GM19025 (cell line): Measurements from ENCODE around the gene SLC9A9.

Experiments
- ATAC-seq: cut with Tn5 transposase; IDR thresholded peaks from one replicate; pipeline ENCODE4 v1.9.1; 2021; ENCODE audit warnings: mild to moderate bottlenecking, low read depth, moderate library complexity; ENCODE audit not compliant: unreplicated experiment

Gene SLC9A9

GRCh38 chr3:143344516-143345165, 503.6 kb downstream of the SLC9A9 start:
- ATAC-seq: no peak

- ATAC-seq: no peak
Measured at GRCh38 chr3:143343944-143344343, 504.3 kb downstream of the SLC9A9 start.

- no peak for ATAC-seq
Measured at GRCh38 chr3:143343031-143343430, 505.2 kb downstream of the SLC9A9 start.

GRCh38 chr3:143339451-143339850, 508.8 kb downstream of the SLC9A9 start:
- ATAC-seq: no peak

DNA sequence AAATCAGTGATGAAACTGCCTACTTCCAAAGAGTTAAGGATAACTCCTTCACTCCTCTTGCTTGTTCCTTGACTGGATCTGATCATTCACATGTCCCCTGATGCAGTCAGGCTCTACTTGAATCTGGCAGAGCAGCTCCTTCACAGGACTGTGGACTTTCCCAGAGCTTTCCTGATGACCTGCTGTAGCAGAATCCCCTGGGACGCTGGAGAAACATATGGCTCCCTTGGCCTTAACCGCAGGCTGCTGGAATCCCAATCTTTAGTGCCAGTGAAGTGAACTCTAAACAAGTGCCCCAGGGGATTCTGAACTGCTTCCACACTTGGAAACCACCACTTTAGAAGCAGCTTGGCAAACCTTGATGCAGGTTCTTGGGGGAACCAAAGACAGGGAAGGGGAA, 510.9 kb downstream of the SLC9A9 start:
- ATAC-seq: no peak

DNA sequence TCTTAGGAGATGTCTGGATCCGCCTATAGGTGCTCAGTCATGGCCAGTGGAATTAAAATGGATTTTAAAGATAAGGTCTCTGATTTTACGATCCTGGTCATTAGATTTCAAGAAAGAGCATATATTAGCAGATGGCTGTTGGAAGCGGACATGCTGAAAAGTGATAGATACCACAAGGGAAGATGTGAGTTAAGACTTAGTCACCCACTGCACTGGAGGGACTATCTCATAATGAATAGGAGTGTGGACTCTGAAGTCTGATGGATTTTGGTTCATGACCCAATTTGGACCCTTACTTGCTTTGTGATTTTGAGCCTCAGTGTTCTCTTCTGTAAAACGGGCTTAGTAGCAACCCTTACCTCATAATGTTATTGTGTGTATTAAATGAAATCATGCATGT, 514.0 kb downstream of the SLC9A9 start:
- no peak for ATAC-seq

GRCh38 chr3:143333367-143333766, 514.9 kb downstream of the SLC9A9 start:
- no peak for ATAC-seq

GRCh38 chr3:143332026-143332425, 516.2 kb downstream of the SLC9A9 start:
- ATAC-seq: no peak

DNA sequence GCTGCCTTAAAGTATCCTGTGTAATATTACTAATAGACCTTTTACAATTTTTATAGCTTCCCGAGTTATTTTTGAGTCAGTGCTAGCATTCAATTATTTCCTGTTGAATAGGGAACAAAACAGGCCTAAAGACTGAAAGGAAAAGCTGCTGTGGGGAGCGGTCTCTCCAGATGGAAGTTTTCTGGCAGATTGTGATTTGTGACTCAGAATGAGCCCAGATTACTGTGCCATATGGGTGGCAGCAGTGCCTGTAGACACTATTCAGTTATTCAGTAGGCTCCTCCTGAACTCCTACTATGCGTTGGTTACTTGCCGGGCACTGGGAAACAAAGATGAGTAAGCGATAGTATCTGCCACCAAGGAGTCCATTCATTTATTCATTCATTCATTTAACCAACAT, 516.9 kb downstream of the SLC9A9 start:
- ATAC-seq: no peak

- no peak for ATAC-seq
Measured at GRCh38 chr3:143330296-143330868, 517.9 kb downstream of the SLC9A9 start.

GRCh38 chr3:143329567-143330211, 518.6 kb downstream of the SLC9A9 start:
- no peak for ATAC-seq

DNA sequence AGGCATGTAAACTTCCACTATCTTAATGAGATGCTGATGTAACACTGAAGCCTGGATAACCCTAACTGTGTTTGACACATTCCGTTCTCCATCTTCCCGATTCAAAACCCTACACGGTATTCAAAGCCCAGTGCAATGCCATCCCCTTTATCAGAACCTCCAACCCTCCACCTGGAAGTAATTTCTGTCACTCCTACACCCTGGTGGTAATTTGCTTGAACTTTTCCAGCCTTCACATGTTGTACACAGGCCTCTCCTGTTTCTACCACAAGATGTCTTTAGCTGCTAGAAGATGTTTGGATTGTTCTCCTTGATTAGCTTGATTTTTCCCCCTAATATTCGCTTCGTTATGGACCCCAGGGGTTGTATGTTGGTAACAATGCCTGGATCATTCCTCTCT, 519.8 kb downstream of the SLC9A9 start:
- ATAC-seq: no peak

DNA sequence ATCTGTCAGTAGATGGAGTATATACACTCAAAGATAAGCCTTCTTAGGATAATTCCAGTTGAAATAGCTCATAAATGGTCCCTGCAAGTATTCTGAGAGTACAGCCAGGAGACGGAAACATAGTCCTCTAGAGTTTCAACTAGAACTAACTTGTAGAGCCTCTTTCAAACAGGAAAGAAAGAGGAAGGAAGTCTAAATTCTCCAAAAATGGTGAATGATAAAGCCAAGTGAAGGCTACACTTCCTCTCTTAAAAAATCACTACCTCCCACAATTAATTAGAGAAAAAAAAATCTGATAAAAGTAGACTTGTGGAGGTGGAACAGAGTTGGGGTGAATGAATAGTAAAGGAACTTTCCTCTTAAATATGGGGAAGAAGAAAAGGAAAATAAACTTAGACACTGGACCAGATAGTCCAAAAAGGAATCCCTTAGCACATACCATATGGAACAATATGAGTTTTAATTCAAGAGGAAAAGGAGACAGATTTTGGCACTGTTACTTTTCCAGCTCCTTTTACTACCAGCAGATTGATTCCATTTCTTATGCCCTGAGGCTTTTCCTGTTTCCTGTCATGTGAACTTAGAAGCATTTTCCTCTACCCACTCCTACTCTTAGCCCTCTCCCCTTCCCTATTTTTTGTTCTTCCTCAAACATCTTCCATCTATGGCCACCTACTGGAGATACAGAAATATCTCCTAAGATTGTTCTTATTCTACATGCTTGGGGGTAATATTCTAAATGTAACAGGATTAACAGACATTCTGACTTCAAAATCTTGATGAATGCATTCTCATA, 521.1 kb downstream of the SLC9A9 start:
- no peak for ATAC-seq

DNA sequence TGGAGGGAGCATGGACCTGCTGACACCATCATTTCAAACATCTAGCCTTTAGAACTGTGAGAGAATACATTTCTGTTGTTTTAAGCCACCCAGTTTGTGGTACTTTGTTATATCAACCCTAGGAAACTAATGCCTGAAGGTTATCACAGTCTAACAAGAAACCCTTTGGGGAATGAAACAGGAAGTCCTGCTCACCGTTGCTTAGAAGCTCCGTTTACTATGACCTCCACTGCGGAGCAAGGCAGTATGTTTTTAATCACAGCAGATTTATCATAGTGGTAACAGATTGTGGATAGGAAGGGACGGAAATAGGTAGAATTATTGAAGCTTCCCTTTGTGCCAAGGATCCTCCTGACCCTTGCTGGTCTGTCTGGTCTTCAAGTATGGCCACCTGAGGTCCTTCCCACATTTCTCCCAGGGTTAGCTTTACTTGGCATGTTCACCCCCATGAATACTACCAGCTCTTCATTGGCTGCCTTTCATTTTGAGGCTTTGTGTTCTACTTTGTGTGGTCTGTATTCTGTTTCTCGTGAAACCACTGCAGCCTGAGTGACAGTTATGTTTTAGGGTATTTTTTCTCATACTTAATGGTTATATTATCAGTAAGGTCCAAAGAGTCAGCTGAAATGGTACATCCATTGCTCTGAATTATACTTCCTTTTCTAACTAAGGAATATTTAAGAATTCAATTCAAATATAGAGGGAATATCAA, 527.1 kb downstream of the SLC9A9 start:
- ATAC-seq: no peak

DNA sequence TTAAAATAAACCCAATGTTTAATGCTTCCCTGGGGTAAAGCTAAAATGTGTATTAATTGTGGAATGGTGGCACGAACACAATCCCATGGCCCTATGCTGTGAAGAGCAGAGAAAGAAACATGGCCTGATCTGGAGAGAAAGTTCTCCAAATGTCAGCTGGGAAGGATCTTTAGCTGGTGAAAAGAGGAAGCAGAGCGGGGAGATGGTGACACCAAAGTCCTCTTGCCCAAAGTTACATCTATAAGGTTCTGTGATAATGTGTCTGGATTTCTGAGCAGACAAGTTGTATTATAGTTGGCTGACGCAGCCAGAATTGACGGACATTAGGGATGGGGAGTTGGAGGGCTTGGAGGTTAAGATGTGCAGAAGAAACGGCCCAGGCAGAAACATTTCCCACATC, 532.5 kb downstream of the SLC9A9 start:
- ATAC-seq: no peak

DNA sequence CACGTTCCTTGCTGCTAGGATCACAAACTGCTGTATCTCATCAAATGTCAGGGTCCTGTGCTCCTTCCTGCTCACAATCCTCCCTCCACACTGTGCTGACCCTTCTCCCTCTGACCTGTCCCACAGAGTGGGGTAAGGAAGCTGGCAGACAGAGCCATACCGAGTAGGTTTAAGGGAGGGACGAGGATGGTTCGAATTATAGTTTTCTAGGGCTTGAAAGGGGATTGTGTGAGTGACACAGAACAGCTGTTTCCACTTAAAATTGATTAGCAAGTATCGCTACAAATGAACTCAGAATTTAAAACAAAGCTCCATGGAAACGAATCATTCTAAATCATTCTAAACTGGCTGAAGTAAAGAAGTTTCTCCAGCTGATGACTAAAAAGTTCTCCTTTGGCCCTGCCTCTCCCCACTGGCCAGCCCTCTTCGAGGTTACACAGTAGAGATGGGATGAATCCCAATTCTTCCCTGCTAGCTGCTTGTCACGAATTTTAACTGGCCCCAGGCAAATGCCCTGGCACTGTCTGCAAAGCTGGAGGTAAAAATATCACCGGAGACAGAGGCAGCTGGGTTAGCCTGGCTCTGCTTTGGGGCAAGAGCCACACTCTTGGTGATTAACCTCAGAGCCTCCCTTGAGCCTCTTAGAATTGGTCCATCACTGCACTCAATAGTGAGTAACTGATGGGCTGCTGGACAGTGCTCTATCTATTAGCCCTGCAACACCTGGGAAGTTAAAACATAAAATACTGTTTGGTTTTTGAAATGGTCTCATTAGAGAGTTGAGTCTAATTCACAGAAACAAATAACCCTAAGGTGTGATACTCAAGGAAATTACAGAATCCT, 533.8 kb downstream of the SLC9A9 start:
- ATAC-seq: no peak

GRCh38 chr3:143313893-143314188, 534.4 kb downstream of the SLC9A9 start:
- no peak for ATAC-seq

DNA sequence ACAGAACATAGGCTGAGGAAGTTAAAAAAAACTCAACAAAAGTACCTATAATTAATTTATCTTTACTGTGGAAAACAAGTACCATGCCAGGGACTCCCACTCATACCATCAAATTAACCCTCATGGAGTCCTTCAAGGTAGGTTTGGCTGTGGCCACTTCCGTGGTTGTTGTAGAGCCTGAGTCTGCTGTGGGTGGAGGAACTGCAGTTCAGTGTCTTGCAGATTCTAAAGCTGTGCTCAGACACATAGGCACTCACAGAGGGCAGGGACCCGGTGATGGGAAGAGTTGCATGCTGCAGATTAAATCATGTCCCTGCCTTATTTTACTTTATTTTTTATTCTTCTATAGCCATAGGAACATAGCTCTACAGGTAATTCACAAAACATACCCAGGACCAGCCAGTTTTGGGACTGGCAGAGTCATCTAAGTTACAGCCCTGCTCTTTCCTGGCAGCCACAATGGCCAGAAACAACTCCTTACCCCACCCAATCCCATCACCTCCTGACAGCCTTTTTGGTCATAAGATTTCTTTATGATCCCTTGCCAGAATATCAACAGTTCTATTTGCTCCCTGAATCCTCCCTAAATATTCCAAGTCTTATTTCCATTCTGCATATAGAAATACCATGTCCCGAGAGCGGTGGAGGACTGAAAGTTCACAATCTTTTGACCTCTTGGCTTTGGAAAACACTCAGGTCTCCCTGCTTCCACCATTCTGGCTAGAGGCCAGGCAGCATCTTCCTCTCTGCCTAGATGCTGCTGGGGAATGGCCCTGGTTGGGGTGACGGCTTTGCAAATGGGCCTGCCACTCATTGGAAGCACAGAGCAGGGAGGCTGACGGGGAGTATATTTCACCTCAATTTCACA, 535.0 kb downstream of the SLC9A9 start:
- ATAC-seq: no peak

DNA sequence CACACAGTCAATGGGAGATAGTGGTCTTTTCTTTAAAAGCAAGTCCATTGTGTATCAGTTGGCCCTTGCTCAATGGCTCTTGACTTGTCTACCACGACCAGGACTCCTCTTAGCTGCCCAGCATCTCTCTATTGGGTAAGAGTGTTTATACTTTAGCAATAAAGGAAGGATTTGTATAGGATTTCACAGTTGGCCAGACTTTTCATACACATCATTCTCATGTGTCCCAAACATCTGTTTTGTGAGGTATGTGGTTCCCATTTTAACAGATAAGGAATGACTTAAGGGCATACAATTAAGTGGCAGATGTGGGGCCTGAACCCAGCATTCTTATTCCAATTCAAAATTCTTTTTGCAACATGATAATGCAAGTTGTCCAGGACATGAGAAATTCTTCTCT, 537.2 kb downstream of the SLC9A9 start:
- ATAC-seq: no peak
